GM12878 (cell line): ENCODE data around the gene REEP3. TPM values are rescaled to one million over a fixed set of nuclear protein-coding genes. Genes with fewer than 3 reads are reported as not detected.

ENCODE experiments used
- ATAC-seq: fragments of 200-7000 bp; cut with Tn5 transposase; 3 replicates; pipeline ENCODE4 v1.9.1; 2020; ENCODE audit warnings: mild to moderate bottlenecking, moderate library complexity
- BruUV-seq: library from RNA; stranded (reverse); fragments of 400-500 nt; replicated peaks from 2 replicates; lab custom pipeline; 2021; lab: Mats Ljungman, UMichigan
- CTCF ChIA-PET: fragments of 300-600 bp; sonication (Branson Sonifier 250); formaldehyde crosslinking; extraction: SDS; loops from one replicate; lab custom pipeline; 2021; ENCODE audit warnings: inconsistent platforms; lab: Yijun Ruan, JAX
- POLR2A ChIA-PET: fragments of 350-600 bp; formaldehyde crosslinking; extraction: SDS; loops from one replicate; lab custom pipeline; 2021; ENCODE audit warnings: inconsistent platforms; lab: Charles Lee
- RAD21 ChIA-PET: fragments of 300-600 bp; sonication (Branson Sonifier 250); formaldehyde crosslinking; loops from one replicate; lab custom pipeline; 2023; ENCODE audit warnings: antibody characterized with exemption; ENCODE audit not compliant: unreplicated experiment; lab: Charles Lee
- SMC1A ChIA-PET: fragments of 300-600 bp; sonication (Branson Sonifier 250); formaldehyde crosslinking; loops from one replicate; lab custom pipeline; 2023; ENCODE audit not compliant: unreplicated experiment, uncharacterized antibody; lab: Charles Lee
- DNase-seq: peaks from one replicate; pipeline ENCODE4 v3.0.0-alpha.2; 2011; ENCODE audit warnings: low read depth, low spot score
- FAIRE-seq: peaks from 3 replicates; lab custom pipeline; 2011; peaks lifted over from hg19 to GRCh38; lab: Jason Lieb, UNC
- H2AFZ ChIP-seq: 2 replicates; pipeline ENCODE4 v1.6.0; 2011; ENCODE audit warnings: low read depth, low read length, control low read depth; ENCODE audit not compliant: control insufficient read depth
- H3K27ac ChIP-seq: 2 replicates; pipeline ENCODE4 v1.5.1; 2011; ENCODE audit warnings: control low read depth; ENCODE audit not compliant: control insufficient read depth, insufficient read depth
- H3K27me3 ChIP-seq, 2 experiments: replicated peaks in 1 of 2; 2 replicates each; pipeline versions ENCODE4 v1.6.0 to v1.6.1; 2011; ENCODE audit warnings: low read length in 1 of 2; ENCODE audit not compliant: control insufficient read depth in 2 of 2, insufficient read depth in 2 of 2
- H3K36me3 ChIP-seq, 2 experiments: 2 replicates each; pipeline ENCODE4 v1.5.1; 2011; ENCODE audit warnings: low read length in 1 of 2; ENCODE audit not compliant: control insufficient read depth in 2 of 2, insufficient read depth in 2 of 2
- H3K4me1 ChIP-seq: 2 replicates; pipeline ENCODE4 v1.6.1; 2011; ENCODE audit warnings: mild to moderate bottlenecking, low read length, moderate library complexity, mixed read lengths; ENCODE audit not compliant: control insufficient read depth, insufficient read depth
- H3K4me2 ChIP-seq: 2 replicates; pipeline ENCODE4 v1.6.0; 2011; ENCODE audit warnings: control low read depth; ENCODE audit not compliant: control insufficient read depth, insufficient read depth
- H3K4me3 ChIP-seq: fragments of 200-600 bp; sonication (generic); 2 replicates; pipeline ENCODE4 v1.5.1; 2016
- H3K79me2 ChIP-seq: 2 replicates; pipeline ENCODE4 v1.6.0; 2011; ENCODE audit warnings: low read length; ENCODE audit not compliant: control insufficient read depth, insufficient read depth
- H3K9ac ChIP-seq: 2 replicates; pipeline ENCODE4 v1.8.0; 2011; ENCODE audit warnings: low read length, control low read depth, mixed read lengths; ENCODE audit not compliant: control insufficient read depth, insufficient read depth
- H3K9me3 ChIP-seq: replicated peaks from 3 replicates; pipeline ENCODE4 v1.5.1; 2011; ENCODE audit warnings: mild to moderate bottlenecking, low read length; ENCODE audit not compliant: control insufficient read depth, insufficient read depth
- H4K20me1 ChIP-seq: 2 replicates; pipeline ENCODE4 v1.6.0; 2011; ENCODE audit not compliant: control insufficient read depth, insufficient read depth
- ASH2L ChIP-seq: fragments of 300-600, 200-600 bp; sonication (generic); IDR thresholded peaks from 2 replicates; pipeline ENCODE4 v1.6.1; 2017; ENCODE audit warnings: low read depth, mild to moderate bottlenecking, borderline replicate concordance
- EP300 ChIP-seq, 2 experiments: fragments of 150-350 bp in 1 of 2; IDR thresholded peaks; 2 replicates each; pipeline ENCODE4 v1.6.1; 2011 to 2012; ENCODE audit warnings: low read depth in 2 of 2, low read length in 2 of 2, borderline replicate concordance in 1 of 2, improper control_type of control experiment in 1 of 2, inconsistent platforms in 1 of 2; ENCODE audit not compliant: control insufficient read depth in 1 of 2
- ETV6 ChIP-seq, 2 experiments: fragments of 450-650 bp in 1 of 2; IDR thresholded peaks in 1 of 2; conservative IDR thresholded peaks in 1 of 2; 2 replicates each; pipeline ENCODE4 v1.6.1; 2014; ENCODE audit warnings: antibody characterized with exemption in 1 of 2, borderline replicate concordance in 1 of 2, low read depth in 1 of 2, mild to moderate bottlenecking in 1 of 2, moderate library complexity in 1 of 2
- FOS ChIP-seq: IDR thresholded peaks from 3 replicates; pipeline ENCODE4 v1.6.1; 2011; ENCODE audit warnings: borderline replicate concordance; ENCODE audit not compliant: insufficient read length; ENCODE audit errors: extremely low read depth
- FOXK2 ChIP-seq: fragments of 450-650 bp; IDR thresholded peaks from 2 replicates; pipeline ENCODE4 v1.6.1; 2017; ENCODE audit warnings: mild to moderate bottlenecking, moderate library complexity
- HDAC6 ChIP-seq: fragments of 200-600 bp; sonication (generic); IDR thresholded peaks from one replicate; pipeline ENCODE4 v1.8.0; 2017; ENCODE audit warnings: antibody characterized with exemption; ENCODE audit not compliant: unreplicated experiment
- JUNB ChIP-seq: IDR thresholded peaks from 2 replicates; pipeline ENCODE4 v1.6.1; 2016; ENCODE audit warnings: antibody characterized with exemption, mild to moderate bottlenecking
- NFXL1 ChIP-seq: fragments of 450-650 bp; IDR thresholded peaks from 2 replicates; pipeline ENCODE4 v1.6.1; 2017; ENCODE audit warnings: antibody characterized with exemption, mild to moderate bottlenecking, borderline replicate concordance
- PRDM15 ChIP-seq: fragments of 450-650 bp; formaldehyde crosslinking; IDR thresholded peaks from 2 replicates; pipeline ENCODE4 v1.4.0; 2020; ENCODE audit warnings: mild to moderate bottlenecking, moderate library complexity
- SIX5 ChIP-seq: IDR thresholded peaks from 2 replicates; pipeline ENCODE4 v1.6.1; 2011; ENCODE audit warnings: mild to moderate bottlenecking, low read depth, low read length, moderate library complexity; ENCODE audit not compliant: severe bottlenecking
- TAF1 ChIP-seq: IDR thresholded peaks from 2 replicates; pipeline ENCODE4 v1.6.1; 2011; ENCODE audit warnings: mild to moderate bottlenecking, low read depth, low read length, borderline replicate concordance
- TCF12 ChIP-seq: IDR thresholded peaks from 2 replicates; pipeline ENCODE4 v1.6.1; 2011; ENCODE audit warnings: low read depth, mild to moderate bottlenecking, low read length
- USF1 ChIP-seq: IDR thresholded peaks from 2 replicates; pipeline ENCODE4 v1.6.1; 2011; ENCODE audit warnings: borderline replicate concordance, low read depth, mild to moderate bottlenecking, moderate library complexity, mixed read lengths, low read length; ENCODE audit not compliant: insufficient read depth; ENCODE audit errors: extremely low read length
- USF2 ChIP-seq: IDR thresholded peaks from 2 replicates; pipeline ENCODE4 v1.6.1; 2011; ENCODE audit warnings: low read depth, low read length, improper control_type of control experiment, borderline replicate concordance
- ZBTB11 ChIP-seq: fragments of 450-650 bp; formaldehyde crosslinking; IDR thresholded peaks from 2 replicates; pipeline ENCODE4 v1.5.0; 2022; ENCODE audit warnings: mild to moderate bottlenecking, missing genetic modification characterization
- WGBS: methylation state at CpG from one replicate; pipeline ENCODE4 v1.1.6; 2016; ENCODE audit warnings: low lambda C conversion rate; ENCODE audit not compliant: insufficient replicate concordance, insufficient coverage; ENCODE audit errors: missing lambda C conversion rate; 5-methylcytosine and 5-hydroxymethylcytosine counted together
- in situ Hi-C: fragments of 300-500 bp; cut with MboI; formaldehyde crosslinking; loops from 9 replicates; pipeline ENCODE4 v1.14.3; 2018; ENCODE audit warnings: mixed read lengths
- intact Hi-C: fragments of 100-400 bp; cut with micrococcal nuclease; formaldehyde crosslinking; loops from one replicate; pipeline ENCODE4 v1.14.2; 2022; ENCODE audit not compliant: unreplicated experiment
- polyA plus RNA-seq, 11 experiments: library from polyadenylated mRNA; depleted of rRNA in 4 of 11; unstranded in 6 of 11; stranded (reverse) in 5 of 11; fragments of >200 nt; fragmentation: Nextera tagmentation in 4 of 11; fragmentation: Illumina TruSeq in 1 of 11; extraction: Ambion mirVana in 4 of 11; extraction: Trizol in 1 of 11; gene quantifications; 1 replicate in 1 of 11; 2 replicates in 10 of 11; pipeline versions ENCODE4 v1.2.1 to v1.2.3, GENCODE V29; 2011 to 2016; ENCODE audit warnings: inconsistent platforms in 2 of 11, missing spikeins in 2 of 11, low read depth in 1 of 11
- total RNA-seq, 4 experiments: library from RNA; depleted of rRNA in 3 of 4; stranded (reverse); fragments of >200 nt in 3 of 4; fragmentation: Illumina TruSeq in 1 of 4; extraction: Trizol in 1 of 4; gene quantifications; 2 replicates each; pipeline versions ENCODE4 v1.2.1 to v1.2.3, GENCODE V29; 2013 to 2021

Gene REEP3
- total and polyA plus RNA-seq, 10 of the 15 experiments (the other 5 are each of a cell fraction or from before 2014, with no cell fraction given) = 4.9 to 25.9 (median 16.2) TPM

- 91% methylated on average over 1 of the region's 1 CpG for WGBS
- Histone ChIP-seq H2AFZ (no peak overlapping the region), H4K20me1 (no peaks in the 10 kb centered on the region), H3K4me3 (no peak overlapping the region), H3K4me2 (no peak overlapping the region), H3K36me3 (peaks cover 0 to 3% of the 10 kb centered on the region in 2 experiments; a peak in 1 of 4 replicates), H3K79me2 (no peaks in the 10 kb centered on the region), H3K27ac (no peak overlapping the region), H3K9me3 (no peaks in the 10 kb centered on the region), H3K27me3 (no peaks in the 10 kb centered on the region), H3K9ac (no peak overlapping the region), H3K4me1 (peaks cover 4% of the 10 kb centered on the region; the same call in 1 of the 2 replicates)
- ChIA-PET RAD21 (no interaction called here), SMC1A (no interaction called here), POLR2A (no interaction called here), CTCF (no interaction called here)
- intact Hi-C loops = no loop called here
- BruUV-seq = no TSS peak
- DNase-seq (no peak), ATAC-seq (no peak), FAIRE-seq (no peak)
- in situ Hi-C loops = no loop called here
- TF ChIP-seq FOXK2 = no peak
- no peak for TF ChIP-seq EP300 (IDR thresholded peaks at IDR 0.05; ENCODE audit: borderline replicate concordance in 1 of 2, control insufficient read depth in 1 of 2, low read depth in 2 of 2, low read length in 2 of 2)
- TF ChIP-seq TCF12 = no peak
- TF ChIP-seq NFXL1 = no peak
- no peak for TF ChIP-seq ASH2L
- no peak for TF ChIP-seq USF2
- no peak for TF ChIP-seq USF1
- TF ChIP-seq HDAC6 = no peak
- no peak for TF ChIP-seq ZBTB11 (CRISPR knock-in tag)
- no peak for TF ChIP-seq PRDM15 (CRISPR knock-in tag)
- no peak for TF ChIP-seq SIX5
- TF ChIP-seq ETV6 (conservative IDR thresholded peaks at IDR 0.05 in 1 of 2, IDR thresholded peaks at IDR 0.05 in 1 of 2; ENCODE audit: borderline replicate concordance in 1 of 2, low read depth in 1 of 2) = no peak
- no peak for TF ChIP-seq JUNB
- TF ChIP-seq FOS = no peak
- TF ChIP-seq TAF1 = no peak
These were observed 55.3 kb downstream of the REEP3 start for GRCh38 chr10:63576501-63576900.
